Fibroblast of villous mesenchyme (primary cell): ENCODE measurements around the gene SLC13A4. TPM values are rescaled to one million over a fixed set of nuclear protein-coding genes. Genes with fewer than 3 reads are reported as not detected.
A peak's percentile ranks its signal among the peaks of the same experiment; 100 is the strongest.

Experiments used
- DNase-seq: peaks from one replicate; pipeline ENCODE4 v3.0.0-alpha.2; 2010; ENCODE audit warnings: low read depth
- H3K4me3 ChIP-seq: 2 replicates; pipeline ENCODE4 v1.5.1; 2011; ENCODE audit warnings: low read depth, mild to moderate bottlenecking, low read length
- total RNA-seq: library from RNA; depleted of rRNA; stranded (reverse); fragments of >200 nt; gene quantifications from 2 replicates; pipeline ENCODE4 v1.2.3, GENCODE V29; 2012
- TF ChIP-seq, protein P1 (sequence below): IDR thresholded peaks from 2 replicates; pipeline ENCODE4 v1.5.1; 2012; ENCODE audit warnings: low read depth, mild to moderate bottlenecking, low read length; ENCODE audit not compliant: insufficient read depth

Gene SLC13A4
- total RNA-seq, 1 donor = not detected

- DNase-seq = no peak
- no peak overlapping the region for H3K4me3 ChIP-seq
- TF ChIP-seq, protein P1, sequence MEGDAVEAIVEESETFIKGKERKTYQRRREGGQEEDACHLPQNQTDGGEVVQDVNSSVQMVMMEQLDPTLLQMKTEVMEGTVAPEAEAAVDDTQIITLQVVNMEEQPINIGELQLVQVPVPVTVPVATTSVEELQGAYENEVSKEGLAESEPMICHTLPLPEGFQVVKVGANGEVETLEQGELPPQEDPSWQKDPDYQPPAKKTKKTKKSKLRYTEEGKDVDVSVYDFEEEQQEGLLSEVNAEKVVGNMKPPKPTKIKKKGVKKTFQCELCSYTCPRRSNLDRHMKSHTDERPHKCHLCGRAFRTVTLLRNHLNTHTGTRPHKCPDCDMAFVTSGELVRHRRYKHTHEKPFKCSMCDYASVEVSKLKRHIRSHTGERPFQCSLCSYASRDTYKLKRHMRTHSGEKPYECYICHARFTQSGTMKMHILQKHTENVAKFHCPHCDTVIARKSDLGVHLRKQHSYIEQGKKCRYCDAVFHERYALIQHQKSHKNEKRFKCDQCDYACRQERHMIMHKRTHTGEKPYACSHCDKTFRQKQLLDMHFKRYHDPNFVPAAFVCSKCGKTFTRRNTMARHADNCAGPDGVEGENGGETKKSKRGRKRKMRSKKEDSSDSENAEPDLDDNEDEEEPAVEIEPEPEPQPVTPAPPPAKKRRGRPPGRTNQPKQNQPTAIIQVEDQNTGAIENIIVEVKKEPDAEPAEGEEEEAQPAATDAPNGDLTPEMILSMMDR = no peak
Measured at GRCh38 chr7:135665042-135665441, 62.9 kb downstream of the SLC13A4 start.

- peak overlapping the region; percentile 86 for H3K4me3 ChIP-seq
- TF ChIP-seq, protein P1 = no peak
- DNase-seq = peak; percentile 30
Measured at GRCh38 chr7:135664046-135664589, 63.9 kb downstream of the SLC13A4 start.

GRCh38 chr7:135662373-135663114 is 65.4 kb downstream of the SLC13A4 start, which contains the start of gene STMP1:
TSS of gene STMP1 (plus strand) at chr7:135662514.
- DNase-seq = peak; percentile 95

DNA sequence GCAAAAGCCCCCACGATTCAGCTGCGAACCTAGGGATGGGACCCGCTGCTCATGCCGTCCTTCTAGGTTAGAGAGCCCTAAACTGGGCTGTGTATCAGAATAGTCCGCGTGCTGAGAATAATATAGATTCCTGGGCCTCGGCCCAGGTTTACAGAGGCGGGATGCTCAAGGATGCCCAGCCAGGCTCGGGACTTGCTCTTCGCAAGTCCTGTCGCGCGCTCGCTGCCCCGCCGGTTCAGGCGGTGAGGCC is 65.9 kb downstream of the SLC13A4 start:
- DNase-seq = no peak
- H3K4me3 ChIP-seq = peak overlapping the region; percentile 86
- TF ChIP-seq, protein P1 = no peak

More at GRCh38 chr7:135662373-135663114, 65.4 kb downstream of the SLC13A4 start, which contains the start of gene STMP1:
- H3K4me3 ChIP-seq = peak within 1 kb of the TSS; percentile 86
- TF ChIP-seq, protein P1 = peak; percentile 72

DNA sequence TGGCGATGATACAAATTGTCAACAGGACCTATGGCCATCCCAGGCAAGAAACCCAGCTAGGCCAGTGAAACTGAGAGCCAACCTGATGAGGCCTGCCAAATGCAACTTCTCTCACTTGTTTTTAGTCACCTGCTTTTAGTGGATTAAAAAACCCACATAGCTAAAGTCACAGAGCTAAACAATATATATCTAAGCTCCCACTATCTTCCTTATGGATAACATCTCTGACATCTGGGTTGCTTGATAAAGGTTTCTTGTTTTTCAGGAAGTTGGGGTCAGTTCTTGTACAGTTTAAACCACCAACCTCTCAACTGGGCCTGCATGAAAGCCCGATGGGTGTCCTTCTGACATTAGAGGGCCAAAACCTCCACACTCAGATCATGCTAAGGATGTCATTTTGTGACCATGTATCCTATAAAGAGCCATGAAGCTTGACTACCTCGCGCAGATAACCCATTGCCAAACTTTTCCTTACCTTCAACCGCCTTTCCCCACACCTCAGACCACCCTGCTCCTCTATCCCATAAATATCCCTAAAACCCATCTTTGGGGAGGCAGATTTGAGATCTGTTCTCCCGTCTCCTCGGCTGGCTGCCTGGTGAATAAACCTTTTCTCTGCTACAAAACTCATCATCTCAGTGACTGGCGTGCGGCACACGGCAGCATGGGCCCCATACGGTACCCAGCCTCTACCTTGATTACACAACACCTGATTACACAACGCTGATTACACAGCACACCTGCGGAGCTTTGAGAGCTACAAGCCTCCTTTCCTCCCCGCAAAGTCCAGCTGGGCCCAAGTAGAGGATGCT is 66.5 kb downstream of the SLC13A4 start:
- TF ChIP-seq, protein P1 = no peak

DNA sequence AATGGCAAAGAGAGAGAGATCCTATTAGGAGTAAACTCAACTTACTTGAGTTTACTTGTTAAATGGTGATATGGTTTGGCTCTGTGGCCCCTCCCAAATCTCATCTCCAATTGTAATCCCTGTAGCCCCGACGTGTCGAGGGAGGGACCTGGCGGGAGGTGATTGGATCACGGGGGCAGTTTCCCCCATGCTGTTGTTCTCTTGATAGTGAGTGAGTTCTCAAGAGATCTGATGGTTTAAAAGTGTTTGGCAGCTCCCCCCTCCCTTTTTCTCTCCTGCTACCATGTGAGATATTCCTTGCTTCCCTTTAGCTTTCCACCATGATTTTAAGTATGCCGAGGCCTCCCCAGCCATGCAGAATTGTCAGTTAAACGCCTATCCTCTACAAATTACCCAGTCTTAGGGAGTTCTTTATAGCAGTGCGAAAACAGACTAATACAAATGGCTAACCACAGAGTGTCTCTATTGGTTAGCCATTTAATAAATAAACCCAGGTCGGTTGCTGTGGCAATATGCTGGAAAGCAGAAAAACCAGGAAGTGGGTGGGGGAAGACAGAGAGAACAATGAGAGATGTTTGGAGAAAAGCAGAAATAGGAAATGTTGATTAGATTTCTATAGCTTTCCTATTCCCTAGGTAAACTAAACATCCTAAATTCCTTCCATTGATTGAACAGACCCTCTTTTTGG is 68.7 kb downstream of the SLC13A4 start:
- TF ChIP-seq, protein P1 = no peak
- DNase-seq = no peak
- H3K4me3 ChIP-seq = no peak overlapping the region

More for the DNA sequence above, 66.5 kb downstream of the SLC13A4 start:
- peak overlapping the region; percentile 86 for H3K4me3 ChIP-seq
- DNase-seq = no peak
